H9 (cell line): ENCODE results near the gene IDI2. TPM values are rescaled to one million over a fixed set of nuclear protein-coding genes. Genes with fewer than 3 reads are reported as not detected.
"Not testable (repeated sequence)": the region's sequence is repeated elsewhere in the genome, so short reads cannot be mapped to it uniquely, and the experiment has no call there.

Experiments used
- DNase-seq: peaks from one replicate; pipeline ENCODE4 v3.0.0-alpha.2; 2017
- H2AFZ ChIP-seq: one replicate; pipeline ENCODE4 v1.6.1; 2013; ENCODE audit warnings: mild to moderate bottlenecking, low read length, control low read depth, moderate library complexity
- H2AK5ac ChIP-seq: 2 replicates; pipeline ENCODE4 v1.6.1; 2013; ENCODE audit warnings: low read length, control low read depth, mixed read lengths; ENCODE audit not compliant: insufficient read length
- H2BK120ac ChIP-seq: one replicate; pipeline ENCODE4 v1.6.1; 2013; ENCODE audit warnings: low read depth, mild to moderate bottlenecking, low read length, control low read depth, inconsistent platforms; ENCODE audit not compliant: poor library complexity, severe bottlenecking
- H2BK12ac ChIP-seq: 2 replicates; pipeline ENCODE4 v1.6.1; 2013; ENCODE audit warnings: low read length, control low read depth, mixed read lengths, low read depth; ENCODE audit not compliant: insufficient read length
- H2BK15ac ChIP-seq: 2 replicates; pipeline ENCODE4 v1.6.1; 2013; ENCODE audit warnings: low read depth, low read length, control low read depth
- H2BK20ac ChIP-seq: one replicate; pipeline ENCODE4 v1.6.1; 2013; ENCODE audit warnings: low read depth, mild to moderate bottlenecking, low read length, control low read depth, inconsistent platforms; ENCODE audit not compliant: poor library complexity, severe bottlenecking
- H2BK5ac ChIP-seq: 2 replicates; pipeline ENCODE4 v1.6.1; 2013; ENCODE audit warnings: low read length, control low read depth, mixed read lengths; ENCODE audit not compliant: insufficient read length
- H3K14ac ChIP-seq: 2 replicates; pipeline ENCODE4 v1.6.1; 2013; ENCODE audit warnings: low read length, control low read depth; ENCODE audit not compliant: insufficient read depth
- H3K18ac ChIP-seq: 2 replicates; pipeline ENCODE4 v1.6.1; 2013; ENCODE audit warnings: low read depth, mild to moderate bottlenecking, mixed read lengths, low read length, control low read depth; ENCODE audit not compliant: insufficient read length
- H3K23ac ChIP-seq: 2 replicates; pipeline ENCODE4 v1.6.1; 2013; ENCODE audit warnings: low read length, control low read depth, mixed read lengths, low read depth; ENCODE audit not compliant: insufficient read length
- H3K23me2 ChIP-seq: 2 replicates; pipeline ENCODE4 v1.6.1; 2013; ENCODE audit warnings: low read depth, mild to moderate bottlenecking, mixed read lengths, low read length, control low read depth; ENCODE audit not compliant: insufficient read length, poor library complexity, severe bottlenecking
- H3K27ac ChIP-seq: 2 replicates; pipeline ENCODE4 v1.5.1; 2013; ENCODE audit warnings: low read length, control low read depth, mixed read lengths, low read depth; ENCODE audit not compliant: insufficient read length
- H3K27me3 ChIP-seq: 2 replicates; pipeline ENCODE4 v1.6.1; 2013; ENCODE audit warnings: low read length, control low read depth, inconsistent platforms; ENCODE audit not compliant: insufficient read depth
- H3K4ac ChIP-seq: 2 replicates; pipeline ENCODE4 v1.6.1; 2013; ENCODE audit warnings: low read depth, mild to moderate bottlenecking, control low read depth, inconsistent platforms, low read length, moderate library complexity
- H3K4me1 ChIP-seq: 2 replicates; pipeline ENCODE4 v1.6.1; 2013; ENCODE audit warnings: low read length, control low read depth, inconsistent platforms; ENCODE audit not compliant: insufficient read depth
- H3K4me2 ChIP-seq: 2 replicates; pipeline ENCODE4 v1.6.1; 2013; ENCODE audit warnings: low read length, control low read depth, mixed read lengths; ENCODE audit not compliant: insufficient read length, insufficient read depth
- H3K56ac ChIP-seq: 2 replicates; pipeline ENCODE4 v1.6.1; 2013; ENCODE audit warnings: low read depth, mild to moderate bottlenecking, mixed read lengths, low read length, control low read depth; ENCODE audit not compliant: insufficient read length
- H3K79me1 ChIP-seq: 2 replicates; pipeline ENCODE4 v1.6.1; 2013; ENCODE audit warnings: low read depth, mild to moderate bottlenecking, moderate library complexity, low read length, control low read depth, inconsistent platforms; ENCODE audit not compliant: insufficient read depth, poor library complexity, severe bottlenecking
- H3K79me2 ChIP-seq: 2 replicates; pipeline ENCODE4 v1.6.1; 2013; ENCODE audit warnings: low read length, control low read depth, inconsistent platforms; ENCODE audit not compliant: insufficient read depth
- H3K9ac ChIP-seq: 2 replicates; pipeline ENCODE4 v1.6.1; 2013; ENCODE audit warnings: low read length, control low read depth, mixed read lengths; ENCODE audit not compliant: insufficient read length; ENCODE audit errors: extremely low read depth
- H3K9me3 ChIP-seq: one replicate; pipeline ENCODE4 v1.6.1; 2013; ENCODE audit warnings: low read depth, low read length, inconsistent platforms; ENCODE audit not compliant: control insufficient read depth
- H3T11ph ChIP-seq: one replicate; pipeline ENCODE4 v1.6.1; 2013; ENCODE audit warnings: mild to moderate bottlenecking, low read length, control low read depth, inconsistent platforms
- H4K20me1 ChIP-seq: one replicate; pipeline ENCODE4 v1.6.1; 2013; ENCODE audit not compliant: control insufficient read depth, insufficient read length, insufficient read depth
- H4K5ac ChIP-seq: 2 replicates; pipeline ENCODE4 v1.6.1; 2013; ENCODE audit warnings: low read depth, mild to moderate bottlenecking, mixed read lengths, low read length, control low read depth; ENCODE audit not compliant: insufficient read length
- H4K8ac ChIP-seq: replicated peaks from 2 replicates; pipeline ENCODE4 v1.6.1; 2013; ENCODE audit warnings: low read length, control low read depth, mixed read lengths, low read depth; ENCODE audit not compliant: insufficient read length
- H4K91ac ChIP-seq: 2 replicates; pipeline ENCODE4 v1.6.1; 2013; ENCODE audit warnings: low read depth, mild to moderate bottlenecking, moderate library complexity, mixed read lengths, low read length, control low read depth; ENCODE audit not compliant: insufficient read length
- H3K27ac Mint-ChIP-seq, 3 experiments: 2 replicates in 2 of 3; 3 replicates in 1 of 3; pipeline ENCODE4 v1.8.0; 2020 to 2021; ENCODE audit warnings: mixed read lengths in 3 of 3, mild to moderate bottlenecking in 1 of 3, moderate library complexity in 1 of 3
- H3K27me3 Mint-ChIP-seq: 2 replicates; pipeline ENCODE4 v1.8.0; 2021; ENCODE audit warnings: low read depth, mild to moderate bottlenecking, moderate library complexity, mixed read lengths
- H3K36me3 Mint-ChIP-seq, 3 experiments: 2 replicates in 2 of 3; 3 replicates in 1 of 3; pipeline ENCODE4 v1.8.0; 2020 to 2021; ENCODE audit warnings: low read depth in 3 of 3, mixed read lengths in 3 of 3; ENCODE audit not compliant: insufficient read depth in 1 of 3
- H3K4me1 Mint-ChIP-seq, 2 experiments: 2 replicates each; pipeline ENCODE4 v1.8.0; 2020; ENCODE audit warnings: mixed read lengths in 2 of 2
- H3K4me3 Mint-ChIP-seq, 2 experiments: 2 replicates in 1 of 2; 3 replicates in 1 of 2; pipeline ENCODE4 v1.8.0; 2020 to 2021; ENCODE audit warnings: mild to moderate bottlenecking in 2 of 2, mixed read lengths in 2 of 2, moderate library complexity in 1 of 2
- H3K9me3 Mint-ChIP-seq, 2 experiments: 2 replicates in 1 of 2; 3 replicates in 1 of 2; pipeline ENCODE4 v1.8.0; 2020; ENCODE audit warnings: mild to moderate bottlenecking in 2 of 2, mixed read lengths in 2 of 2, moderate library complexity in 1 of 2
- whole genome bisulfite sequencing: extraction: QIAGEN DNeasy Blood & Tissue Kit; methylation state at CpG from one replicate; pipeline ENCODE4 v1.1.7; 2013; ENCODE audit warnings: missing lambda C conversion rate, low lambda C conversion rate, mixed read lengths; ENCODE audit not compliant: insufficient read length; ENCODE audit errors: extremely low coverage; 5-methylcytosine and 5-hydroxymethylcytosine counted together
- total RNA-seq: library from RNA; stranded (reverse); gene quantifications from 2 replicates; pipeline ENCODE4 v1.2.1, GENCODE V29; 2021
- TF ChIP-seq, protein P1 (sequence below): fragments of 200-600 bp; sonication (generic); conservative IDR thresholded peaks from 3 replicates; pipeline ENCODE4 v1.8.0; 2021; ENCODE audit warnings: antibody characterized with exemption, mild to moderate bottlenecking

The IDI2 gene
- total RNA-seq, 1 experiment from 2014 or later: not detected

DNA sequence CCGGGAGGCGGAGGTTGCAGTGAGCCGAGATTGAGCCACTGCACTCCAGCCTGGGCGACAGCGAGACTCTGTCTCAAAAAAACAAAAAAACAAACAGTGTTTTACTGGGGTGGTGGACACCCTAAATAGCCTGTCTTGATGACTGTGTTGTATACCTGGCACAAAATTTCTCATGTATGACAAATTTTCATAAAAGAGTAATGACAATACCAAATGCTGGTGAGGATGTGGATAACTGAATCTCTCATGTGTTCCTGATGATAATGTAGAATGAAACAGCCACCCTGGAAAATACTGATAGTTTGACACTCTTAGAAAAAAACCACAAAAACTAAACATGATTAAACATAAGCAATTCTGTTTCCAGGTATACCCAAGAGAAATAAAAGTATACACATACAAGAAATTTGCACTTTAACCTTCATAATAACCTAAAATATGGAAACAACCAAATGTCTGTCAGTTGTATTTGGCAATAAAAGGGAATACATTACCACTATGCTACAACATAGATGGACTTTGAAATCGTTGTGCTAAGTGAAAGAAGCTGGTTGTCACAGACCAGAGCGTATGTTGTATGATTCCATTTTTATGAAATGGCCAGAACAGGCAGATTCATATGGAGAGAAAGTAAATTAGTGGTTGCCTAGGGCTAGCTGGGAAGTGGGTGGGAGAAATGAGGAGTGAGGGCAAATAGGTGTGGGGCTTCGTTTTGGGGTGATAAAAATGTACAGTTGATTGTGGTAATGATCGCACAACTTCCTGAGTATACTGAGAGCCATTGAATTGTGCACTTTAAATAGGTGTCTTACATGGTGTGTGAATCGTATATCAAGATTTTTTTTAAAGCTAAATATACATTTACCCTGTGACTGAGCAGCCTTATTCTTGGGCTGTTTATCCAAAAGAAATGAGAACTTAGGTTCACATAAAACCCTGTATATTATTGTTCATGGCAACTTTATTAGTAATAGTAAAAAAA is 43.0 kb upstream of the IDI2 start:
- Histone ChIP-seq H3K56ac (no peak overlapping the region), H3K4ac (no peak overlapping the region), H2BK120ac (no peak overlapping the region), H3K9me3 (no peaks in the 10 kb centered on the region), H3K79me2 (no peaks in the 10 kb centered on the region), H2BK20ac (no peak overlapping the region), H3K27ac (no peak overlapping the region), H4K20me1 (no peaks in the 10 kb centered on the region), H2BK15ac (no peak overlapping the region), H4K8ac (no peak overlapping the region), H2BK5ac (no peak overlapping the region), H3K23ac (no peak overlapping the region), H2BK12ac (no peak overlapping the region), H3K14ac (no peak overlapping the region), H3K23me2 (no peaks in the 10 kb centered on the region), H3K27me3 (no peaks in the 10 kb centered on the region), H2AFZ (no peak overlapping the region), H3K9ac (no peak overlapping the region), H3K4me2 (no peak overlapping the region), H3K4me1 (0 out of 2 replicates have a peak, but pooled peaks cover 3% of the 10 kb centered on the region), H4K5ac (no peak overlapping the region), H3T11ph (no peak overlapping the region), H3K18ac (no peak overlapping the region), H3K79me1 (peaks cover 2% of the 10 kb centered on the region), H2AK5ac (no peak overlapping the region), H4K91ac (no peak overlapping the region)
- TF ChIP-seq, protein P1, sequence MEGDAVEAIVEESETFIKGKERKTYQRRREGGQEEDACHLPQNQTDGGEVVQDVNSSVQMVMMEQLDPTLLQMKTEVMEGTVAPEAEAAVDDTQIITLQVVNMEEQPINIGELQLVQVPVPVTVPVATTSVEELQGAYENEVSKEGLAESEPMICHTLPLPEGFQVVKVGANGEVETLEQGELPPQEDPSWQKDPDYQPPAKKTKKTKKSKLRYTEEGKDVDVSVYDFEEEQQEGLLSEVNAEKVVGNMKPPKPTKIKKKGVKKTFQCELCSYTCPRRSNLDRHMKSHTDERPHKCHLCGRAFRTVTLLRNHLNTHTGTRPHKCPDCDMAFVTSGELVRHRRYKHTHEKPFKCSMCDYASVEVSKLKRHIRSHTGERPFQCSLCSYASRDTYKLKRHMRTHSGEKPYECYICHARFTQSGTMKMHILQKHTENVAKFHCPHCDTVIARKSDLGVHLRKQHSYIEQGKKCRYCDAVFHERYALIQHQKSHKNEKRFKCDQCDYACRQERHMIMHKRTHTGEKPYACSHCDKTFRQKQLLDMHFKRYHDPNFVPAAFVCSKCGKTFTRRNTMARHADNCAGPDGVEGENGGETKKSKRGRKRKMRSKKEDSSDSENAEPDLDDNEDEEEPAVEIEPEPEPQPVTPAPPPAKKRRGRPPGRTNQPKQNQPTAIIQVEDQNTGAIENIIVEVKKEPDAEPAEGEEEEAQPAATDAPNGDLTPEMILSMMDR: no peak
- H3K27me3 Mint-ChIP-seq: no peaks in the 10 kb centered on the region
- H3K9me3 Mint-ChIP-seq: no peaks in the 10 kb centered on the region
- H3K4me1 Mint-ChIP-seq: peaks cover 6 to 16% of the 10 kb centered on the region in 2 experiments; a peak in 3 of 4 replicates
- H3K27ac Mint-ChIP-seq: no peak overlapping the region
- peaks cover 0 to 10% (median 2%) of the 10 kb centered on the region in 3 experiments; a peak in 5 of 7 replicates for H3K36me3 Mint-ChIP-seq
- no CpG with 5 or more reads among the region's 10 CpGs for WGBS
- no peak for DNase-seq
- no peak overlapping the region for H3K4me3 Mint-ChIP-seq

DNA sequence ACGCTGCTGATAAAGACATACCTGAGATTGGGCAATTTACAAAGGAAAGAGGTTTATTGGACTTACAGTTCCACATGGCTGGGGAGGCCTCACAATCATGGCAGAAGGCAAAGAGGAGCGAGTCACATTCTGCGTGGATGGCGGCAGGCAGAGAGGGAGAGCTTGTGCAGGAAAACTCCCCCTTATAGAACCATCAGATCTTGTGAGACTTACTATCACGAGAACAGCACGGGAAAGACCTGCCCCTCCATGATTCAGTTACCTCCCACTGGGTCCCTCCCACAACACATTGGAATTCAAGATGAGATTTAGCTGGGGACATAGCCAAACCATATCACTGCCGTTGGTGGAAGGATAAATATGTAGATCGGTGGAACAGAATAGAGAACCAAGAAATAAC is 41.1 kb upstream of the IDI2 start:
- H3K56ac ChIP-seq, DNase-seq, H3K23ac ChIP-seq, H2BK5ac ChIP-seq, H4K91ac ChIP-seq, H3K9me3 Mint-ChIP-seq, H3K4me2 ChIP-seq, H3K27ac ChIP-seq, H2AFZ ChIP-seq, H2BK15ac ChIP-seq, H3K36me3 Mint-ChIP-seq, H2BK12ac ChIP-seq, H3K9me3 ChIP-seq, H3K79me1 ChIP-seq, H3K27me3 ChIP-seq, H3K27ac Mint-ChIP-seq, H3K4me3 Mint-ChIP-seq, H3K18ac ChIP-seq, H2BK120ac ChIP-seq, H3K27me3 Mint-ChIP-seq, H4K5ac ChIP-seq, H3K79me2 ChIP-seq, H3K23me2 ChIP-seq, H3K4ac ChIP-seq, H4K8ac ChIP-seq, H3T11ph ChIP-seq, H4K20me1 ChIP-seq, H3K14ac ChIP-seq, H3K9ac ChIP-seq, H2AK5ac ChIP-seq, H2BK20ac ChIP-seq, H3K4me1 ChIP-seq: not testable (repeated sequence)
- WGBS: no CpG with 5 or more reads among the region's 8 CpGs
- H3K4me1 Mint-ChIP-seq: peaks cover 6 to 16% of the 10 kb centered on the region in 2 experiments; a peak in 3 of 4 replicates
